HT1080 (cell line): Measurements from ENCODE around the gene LTBP3. TPM values are rescaled to one million over a fixed set of nuclear protein-coding genes. Genes with fewer than 3 reads are reported as not detected.

ENCODE experiments used
- DNase-seq: peaks from one replicate; pipeline ENCODE4 v3.0.0-alpha.2; 2015; ENCODE audit warnings: low read depth
- total RNA-seq: library from RNA; depleted of rRNA; stranded (reverse); fragments of >200 nt; shearing (Covaris generic); gene quantifications from 2 replicates; pipeline ENCODE4 v1.2.3, GENCODE V29; 2014

LTBP3 gene
- total RNA-seq, 1 experiment from 2014 or later = 6.5 TPM

DNA sequence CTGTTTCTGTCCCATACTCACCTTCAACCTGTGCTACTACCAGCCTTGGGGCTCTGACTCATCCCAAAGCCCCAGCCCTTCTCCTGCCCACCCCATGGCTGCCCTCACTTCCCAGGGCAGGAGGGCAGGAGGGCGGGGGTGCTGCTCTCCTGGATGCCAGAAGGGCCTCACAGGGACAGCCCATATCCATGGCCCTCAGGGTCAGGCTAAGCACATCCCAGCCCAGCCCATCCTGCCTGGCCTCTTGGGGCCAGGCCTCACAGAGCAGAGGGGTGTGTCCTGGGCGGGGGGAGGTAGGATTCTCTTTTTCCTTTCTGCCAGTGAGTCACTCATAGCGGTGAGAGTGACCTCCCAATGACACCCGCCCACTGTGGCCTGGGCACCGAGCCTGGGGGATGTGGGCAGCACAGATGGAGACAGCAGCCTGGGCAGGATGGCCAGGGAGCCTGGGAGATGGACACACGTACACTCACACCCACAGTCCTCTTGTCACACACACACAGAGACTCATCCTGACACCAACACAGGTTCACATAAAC lies 2.4 kb downstream of the LTBP3 start:
- peak; percentile 97 for DNase-seq

DNA sequence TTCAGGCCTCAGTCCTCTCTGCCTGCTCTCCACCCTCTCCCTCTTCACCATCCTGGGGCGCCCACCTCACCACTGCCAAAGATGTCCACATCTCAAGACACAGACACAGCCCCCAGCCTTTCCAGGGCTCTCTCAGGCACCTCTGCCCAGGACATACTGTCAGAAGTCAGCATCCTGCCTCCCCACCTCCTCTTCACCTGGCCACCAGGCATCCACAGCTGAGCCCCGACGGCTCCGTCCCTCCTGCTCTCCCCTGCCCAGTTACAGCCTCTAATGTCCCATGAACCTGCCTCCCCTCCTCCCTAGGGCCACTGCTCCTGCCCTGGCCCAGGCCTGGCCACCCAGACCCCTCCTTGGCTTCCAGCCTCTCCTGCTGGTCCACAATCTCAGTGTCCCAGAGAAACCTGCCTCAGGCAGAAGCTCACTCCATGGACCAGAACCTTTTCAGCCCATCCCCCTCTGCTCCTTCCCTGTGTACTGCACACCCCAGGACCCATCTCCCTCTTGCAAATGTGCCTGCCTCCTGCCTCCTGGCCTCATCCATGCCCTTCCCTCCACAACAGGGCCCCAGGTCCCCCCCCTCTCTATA lies 3.2 kb downstream of the LTBP3 start:
- no peak for DNase-seq

DNA sequence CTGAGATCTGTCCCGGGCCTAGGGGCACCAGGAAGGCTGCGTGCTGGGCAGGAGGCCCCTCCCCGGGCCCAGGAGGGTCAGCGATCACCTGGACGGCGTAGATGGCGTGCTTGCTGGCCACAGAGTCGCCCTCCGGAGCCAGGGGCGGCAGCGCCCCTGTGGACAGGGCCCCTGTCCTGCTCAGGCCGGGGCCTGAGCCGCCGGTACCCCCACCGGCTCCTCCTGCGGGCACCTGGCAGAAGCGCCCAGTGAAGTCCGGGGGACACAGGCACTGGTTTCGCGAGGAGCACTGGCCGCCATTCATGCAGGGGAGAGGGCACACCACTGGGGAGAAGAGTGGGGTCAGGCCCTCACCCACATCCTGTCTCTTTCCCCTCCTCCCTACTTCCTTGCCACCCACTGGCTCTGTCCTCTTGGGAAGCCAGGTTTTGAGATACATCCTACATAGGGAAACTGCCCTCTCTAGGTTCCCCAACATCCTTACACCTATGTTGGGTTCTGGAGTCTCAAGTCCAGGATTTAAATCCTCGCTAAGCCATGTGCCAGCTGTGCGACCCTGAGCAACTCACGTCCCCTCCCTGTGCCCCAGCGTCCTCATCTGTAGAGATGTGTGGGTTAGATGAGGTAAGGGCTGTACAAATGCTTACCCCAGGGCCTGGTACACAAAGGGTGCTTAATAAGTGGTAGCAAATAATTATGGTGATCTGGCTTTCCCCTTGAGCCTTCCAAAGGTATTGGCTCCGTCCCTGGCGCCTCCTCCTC lies 3.9 kb downstream of the LTBP3 start:
- no peak for DNase-seq

DNA sequence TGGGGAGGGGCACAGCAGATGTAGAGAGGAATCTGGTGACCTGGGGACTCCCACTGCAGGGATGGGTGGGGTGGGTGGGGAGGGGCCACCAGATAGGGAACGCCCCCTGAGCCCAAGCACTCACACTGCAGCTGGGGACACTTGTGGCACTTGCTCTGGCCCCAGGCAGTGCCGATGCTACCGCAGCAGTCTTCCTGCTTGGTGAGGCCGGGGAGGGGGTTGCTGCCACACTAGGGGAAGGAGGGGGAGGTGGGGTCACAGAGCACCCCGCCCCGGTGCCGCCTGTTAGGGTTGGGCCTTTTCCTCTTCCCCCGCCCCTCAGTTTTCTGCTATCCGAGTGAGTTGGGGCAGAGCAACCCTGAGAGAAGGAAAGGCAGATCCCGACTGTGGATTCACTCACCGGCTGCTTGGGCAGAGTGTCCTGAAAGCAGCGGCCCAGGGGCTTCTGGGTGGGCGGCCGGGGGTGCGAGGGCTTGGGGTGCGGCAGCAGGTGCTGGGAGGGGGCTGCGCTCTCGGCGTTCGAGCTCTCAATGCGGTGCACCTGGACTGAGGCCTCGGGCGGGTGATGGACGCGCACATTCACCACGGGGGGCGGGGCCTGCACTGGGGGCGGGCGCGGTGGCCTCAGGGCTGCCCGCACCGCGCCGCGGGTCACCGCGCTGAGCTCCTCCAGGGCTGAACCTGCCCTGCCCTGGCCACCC lies 4.7 kb downstream of the LTBP3 start:
- DNase-seq = no peak

DNA sequence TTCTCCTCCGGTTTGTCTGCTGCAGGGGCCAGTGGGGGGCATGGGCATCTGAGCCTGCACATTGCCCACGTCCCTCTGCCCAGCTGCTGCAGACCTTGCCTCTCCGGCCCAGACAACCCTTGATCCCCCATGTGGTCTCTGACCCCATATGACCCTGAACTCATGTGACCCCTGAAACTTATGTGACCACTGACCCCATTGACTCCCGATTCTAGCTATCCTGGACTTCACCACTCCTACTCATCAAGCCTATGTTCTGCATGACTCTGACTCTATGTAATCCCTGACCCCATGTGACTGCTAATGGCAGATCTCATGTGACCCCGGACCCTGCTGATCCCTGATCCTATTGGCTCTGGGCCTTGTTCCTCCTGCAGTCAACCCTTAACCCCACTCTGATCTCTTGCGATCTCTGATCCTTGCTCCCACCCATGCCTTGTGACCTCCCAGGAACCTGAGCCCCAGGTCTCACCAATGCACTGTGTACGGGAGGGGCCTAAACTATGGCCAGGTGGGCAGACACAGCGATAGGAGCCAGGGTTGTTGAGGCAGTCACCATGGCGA lies 5.7 kb downstream of the LTBP3 start:
- no peak for DNase-seq

DNA sequence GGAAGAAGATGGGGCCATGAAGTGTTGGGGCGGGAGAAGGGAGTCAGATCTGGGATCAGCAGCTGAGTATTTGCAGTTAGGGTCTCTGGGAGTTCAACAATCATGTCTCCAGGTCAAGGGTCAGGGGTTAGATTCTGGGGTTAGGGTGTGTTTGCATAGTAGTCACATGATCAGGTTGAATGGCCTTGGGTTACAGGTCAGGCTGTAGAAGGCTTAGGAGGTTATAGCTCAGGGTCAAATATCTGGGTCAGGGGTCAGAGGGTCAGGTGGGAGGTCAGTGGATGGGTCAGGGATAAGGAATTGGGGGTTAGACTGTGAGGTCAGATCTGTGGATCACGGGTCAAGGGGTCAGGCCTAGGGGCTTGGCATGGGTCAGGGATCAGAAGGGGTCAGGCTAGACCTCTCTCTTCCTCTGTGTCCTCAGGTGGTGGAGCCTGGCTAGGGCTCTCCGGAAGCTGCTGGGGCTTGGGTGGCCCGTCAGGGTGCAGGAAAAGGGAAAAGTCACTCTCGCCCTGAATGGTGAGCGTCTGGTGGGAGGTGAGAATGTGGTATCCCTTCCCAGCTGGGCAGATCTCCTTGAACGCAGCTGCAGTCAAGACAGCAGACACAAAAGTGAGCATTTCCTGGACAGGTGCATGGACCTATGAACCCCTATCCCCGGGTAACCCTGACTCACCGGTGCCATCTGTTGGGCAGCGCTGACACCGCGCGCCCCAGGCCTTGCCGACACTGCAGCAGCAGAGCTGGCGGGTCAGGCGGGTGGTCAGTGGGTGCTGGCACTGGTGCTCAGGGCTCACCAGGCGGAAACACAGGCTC lies 6.4 kb downstream of the LTBP3 start:
- DNase-seq = peak; percentile 40

DNA sequence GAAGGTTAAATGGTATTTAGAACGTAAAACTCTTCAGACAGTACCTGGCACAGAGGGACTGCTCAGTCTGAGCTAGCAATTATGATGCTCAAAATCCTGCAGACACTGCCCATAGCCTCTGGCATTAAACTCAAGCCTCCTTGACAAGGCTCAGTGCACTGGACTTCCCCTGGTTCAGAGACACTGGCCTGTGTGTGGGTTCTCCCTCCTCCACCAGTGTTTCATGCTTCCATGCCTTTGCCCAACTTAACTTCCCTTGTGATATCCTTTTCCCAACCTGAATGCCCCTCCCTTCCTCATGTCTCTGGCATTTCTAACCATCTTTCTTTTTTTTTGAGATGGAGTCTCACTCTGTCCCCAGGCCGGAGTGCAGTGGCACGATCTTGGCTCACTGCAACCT lies 9.1 kb downstream of the LTBP3 start:
- DNase-seq = no peak

DNA sequence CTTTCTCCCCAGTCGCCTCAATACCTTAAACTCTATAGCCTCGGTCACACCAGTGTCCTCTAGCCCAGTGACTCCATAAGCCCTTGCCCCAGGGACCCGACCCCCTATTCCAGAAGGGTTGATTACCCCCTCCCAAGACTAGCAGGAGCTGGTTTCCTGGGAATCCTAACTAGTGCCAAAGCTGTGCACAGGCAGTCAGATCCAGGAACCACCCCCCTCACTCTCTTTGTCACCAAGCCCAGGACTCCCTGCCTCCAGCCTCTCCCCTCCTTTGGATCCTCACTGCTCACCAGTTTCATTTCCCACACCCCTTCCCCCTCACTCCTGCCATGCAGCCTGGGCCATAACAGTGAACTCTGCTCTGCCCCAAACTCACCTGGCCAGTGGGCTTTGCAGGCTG lies 9.8 kb downstream of the LTBP3 start:
- DNase-seq = no peak

DNA sequence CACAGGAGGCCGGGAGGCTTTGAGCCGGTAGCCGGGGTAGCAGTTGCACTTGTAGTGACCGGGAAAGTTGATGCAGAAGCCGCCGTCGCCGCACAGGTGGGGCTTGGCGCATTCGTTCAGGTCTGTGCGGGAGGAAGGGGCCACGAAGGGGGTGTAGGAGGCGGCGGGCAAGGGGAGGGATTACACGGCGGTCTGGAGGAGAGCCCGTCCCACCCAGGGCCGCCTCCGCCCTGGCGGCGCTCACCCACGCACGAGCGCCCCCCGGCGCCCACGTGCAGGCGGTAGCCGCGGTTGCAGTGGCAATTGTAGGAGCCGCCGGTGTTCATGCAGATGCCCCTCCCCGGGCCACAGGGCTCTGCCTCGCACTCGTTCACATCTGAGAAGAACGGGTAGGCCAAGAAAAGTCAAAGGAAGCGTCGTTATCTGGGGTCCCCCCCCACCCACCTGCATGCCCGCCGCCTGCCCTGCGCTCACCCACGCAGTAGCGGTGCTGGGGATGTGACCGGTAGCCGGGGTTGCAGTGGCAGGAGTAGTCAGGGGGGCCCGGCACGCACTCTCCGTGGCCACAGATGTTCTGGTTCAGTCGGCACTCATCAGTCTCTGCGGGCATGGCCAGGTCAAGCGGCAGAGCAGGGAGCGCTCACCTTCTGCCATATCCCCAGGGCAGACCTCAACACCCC lies 10.6 kb downstream of the LTBP3 start:
- no peak for DNase-seq

DNA sequence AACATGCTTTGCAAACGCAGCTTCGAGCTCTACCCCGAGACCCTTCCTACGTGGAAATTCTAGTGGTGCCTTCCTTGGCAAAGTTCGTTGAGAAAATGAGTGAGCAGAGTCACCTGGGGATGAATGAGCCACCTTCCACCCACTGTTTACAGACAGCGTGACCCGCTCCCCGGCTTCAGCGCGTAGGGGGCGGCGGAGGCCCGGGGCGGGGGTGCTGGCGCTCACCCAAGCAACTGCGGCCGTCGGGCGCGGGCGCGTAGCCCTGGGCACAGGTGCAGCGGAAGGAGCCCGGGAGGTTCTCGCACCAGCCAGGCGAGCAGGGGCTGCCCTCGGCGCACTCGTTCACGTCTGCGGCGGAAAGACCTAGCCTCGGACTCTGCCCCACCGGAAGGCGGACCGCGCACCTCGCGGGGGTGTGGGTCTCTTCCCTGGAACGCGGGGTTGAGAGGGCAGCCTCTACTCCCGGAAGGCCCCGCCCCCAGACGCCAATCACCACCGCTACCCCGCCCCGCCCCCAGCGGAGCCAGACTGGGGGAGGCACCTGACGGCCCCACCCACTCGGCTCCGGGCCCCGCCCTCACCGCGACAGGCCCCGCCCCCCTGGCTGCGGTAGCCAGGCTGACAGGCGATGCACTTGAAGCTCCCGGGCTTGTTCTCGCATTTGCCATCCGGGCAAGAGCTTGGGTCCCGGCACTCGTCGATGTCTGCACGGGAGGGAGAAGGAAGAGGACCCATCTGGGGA lies 11.8 kb downstream of the LTBP3 start:
- DNase-seq = no peak

DNA sequence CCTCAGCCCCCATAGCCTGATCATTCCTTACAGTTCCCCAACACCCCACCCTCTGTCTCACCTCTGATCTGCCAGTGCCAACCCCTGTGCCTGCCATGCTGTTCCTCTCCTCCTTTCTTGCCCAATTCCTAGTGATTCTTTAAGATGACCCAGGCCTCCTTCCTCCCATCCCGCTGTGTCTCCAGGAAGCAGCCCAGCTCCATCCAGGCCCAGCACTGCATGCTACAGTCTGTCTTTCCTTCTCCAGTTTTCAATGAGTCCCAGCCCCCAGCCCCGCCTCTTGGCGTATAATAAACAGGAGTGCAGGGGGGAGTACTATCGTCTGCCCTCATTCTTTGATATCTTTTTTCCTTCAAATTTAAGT lies 12.3 kb downstream of the LTBP3 start:
- DNase-seq = no peak

DNA sequence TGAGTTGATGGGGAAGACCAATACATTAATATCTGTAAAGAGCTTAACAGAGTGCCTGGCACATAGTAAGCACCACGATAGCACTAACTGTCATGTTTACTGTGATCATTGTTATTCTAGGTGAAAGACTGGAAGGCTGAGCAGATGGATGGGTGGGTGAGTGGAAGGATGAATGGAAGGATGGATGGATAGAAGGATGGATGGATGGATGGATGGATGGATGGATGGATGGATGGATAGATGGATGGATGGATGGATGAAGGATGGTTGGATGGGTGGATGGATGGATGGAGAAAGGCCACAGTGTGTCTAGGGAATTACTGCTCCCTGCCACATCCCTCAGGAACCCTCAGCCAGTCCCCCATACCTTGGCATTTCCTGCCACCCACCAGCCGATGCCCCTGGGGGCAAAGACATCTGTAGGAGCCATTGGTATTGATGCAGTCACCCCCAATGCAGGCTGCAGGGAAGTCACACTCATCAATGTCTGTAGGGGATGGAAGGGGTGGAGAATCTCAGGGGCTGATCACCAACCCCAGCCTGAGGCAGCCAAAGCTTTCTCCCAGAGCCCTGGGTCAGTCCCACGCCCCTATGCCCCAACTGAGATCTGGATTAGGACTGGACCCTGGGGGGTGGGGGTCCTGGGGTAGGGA lies 15.3 kb downstream of the LTBP3 start:
- DNase-seq = no peak

DNA sequence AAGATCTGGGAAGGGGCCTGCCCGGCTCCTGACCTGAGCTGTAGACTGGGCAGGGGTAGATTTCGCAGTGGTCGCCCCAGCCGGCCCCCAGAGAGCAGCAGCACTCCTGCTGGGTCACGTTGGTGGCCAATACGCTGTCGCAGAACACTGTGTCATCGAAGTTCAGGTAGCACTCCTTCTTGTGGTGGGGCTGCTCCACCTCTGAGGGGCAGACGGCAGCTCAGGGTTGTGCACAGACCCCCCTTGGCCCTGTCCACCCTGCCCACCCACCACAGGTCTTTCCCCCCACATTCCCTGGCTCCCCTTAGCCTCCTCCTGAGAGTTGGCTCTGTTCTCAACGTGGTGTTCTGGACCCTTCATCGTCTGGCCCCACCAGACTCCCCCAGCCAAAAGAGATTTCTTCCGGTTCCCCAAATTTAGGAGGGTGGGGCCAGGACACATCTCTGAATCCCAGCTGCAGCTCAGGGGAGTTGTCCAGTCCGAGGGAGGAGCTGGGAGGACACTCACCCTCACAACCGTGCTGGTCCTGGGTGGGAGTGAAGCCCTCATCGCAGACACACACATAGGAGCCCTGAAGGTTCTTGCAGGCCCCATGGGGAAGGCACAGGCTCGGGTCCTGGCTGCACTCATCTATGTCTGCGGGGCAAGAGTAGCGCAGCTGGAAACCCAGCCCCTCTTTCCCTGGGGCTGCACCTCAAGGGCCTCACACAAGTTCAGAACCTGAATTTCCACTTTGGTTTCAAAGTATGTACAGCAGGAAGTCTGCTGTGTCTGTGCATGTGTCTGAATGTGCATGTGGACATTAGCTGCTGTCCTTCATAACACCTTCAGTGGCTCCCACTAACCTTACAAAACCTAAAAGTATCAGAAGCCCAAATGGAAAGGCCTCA lies 16.8 kb downstream of the LTBP3 start:
- no peak for DNase-seq

DNA sequence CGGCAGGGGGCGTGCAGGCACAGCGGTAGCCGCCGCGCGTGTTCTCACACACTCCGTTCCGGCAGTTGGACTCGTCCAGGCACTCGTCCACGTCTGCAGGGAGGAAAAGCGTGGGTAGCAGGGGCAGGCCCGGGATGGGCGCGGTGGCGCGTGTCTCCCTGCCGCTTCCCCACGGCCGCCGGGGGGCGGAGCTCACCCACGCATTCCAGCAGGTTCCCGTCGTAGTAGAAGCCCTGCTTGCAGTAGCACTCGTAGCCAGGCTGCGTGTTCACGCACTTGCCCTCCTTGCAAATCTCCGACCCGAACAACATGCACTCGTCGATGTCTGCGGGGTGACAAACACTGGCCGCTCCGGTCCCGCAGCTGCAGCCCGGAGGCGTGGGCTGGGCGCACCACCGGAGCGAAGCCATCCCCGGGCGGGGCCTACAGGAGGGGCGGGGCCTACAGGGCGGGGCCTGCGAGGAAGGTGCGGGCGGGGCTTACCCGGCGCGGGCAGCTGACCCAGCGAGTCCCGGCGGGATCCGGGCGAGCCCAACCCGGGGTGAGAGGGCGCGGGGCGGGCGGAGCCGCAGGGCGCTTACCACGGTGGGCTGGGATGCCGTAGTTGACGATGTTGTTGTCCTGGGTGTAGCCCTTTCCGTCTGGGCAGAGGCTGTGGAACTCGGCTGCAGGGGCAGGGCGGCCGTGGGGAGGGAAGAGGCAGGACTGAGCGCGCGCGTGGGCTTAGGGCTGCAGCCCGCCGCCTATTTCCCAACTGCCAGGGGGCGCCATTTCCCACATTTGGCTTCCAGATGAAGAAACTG lies 17.7 kb downstream of the LTBP3 start:
- peak; percentile 41 for DNase-seq

DNA sequence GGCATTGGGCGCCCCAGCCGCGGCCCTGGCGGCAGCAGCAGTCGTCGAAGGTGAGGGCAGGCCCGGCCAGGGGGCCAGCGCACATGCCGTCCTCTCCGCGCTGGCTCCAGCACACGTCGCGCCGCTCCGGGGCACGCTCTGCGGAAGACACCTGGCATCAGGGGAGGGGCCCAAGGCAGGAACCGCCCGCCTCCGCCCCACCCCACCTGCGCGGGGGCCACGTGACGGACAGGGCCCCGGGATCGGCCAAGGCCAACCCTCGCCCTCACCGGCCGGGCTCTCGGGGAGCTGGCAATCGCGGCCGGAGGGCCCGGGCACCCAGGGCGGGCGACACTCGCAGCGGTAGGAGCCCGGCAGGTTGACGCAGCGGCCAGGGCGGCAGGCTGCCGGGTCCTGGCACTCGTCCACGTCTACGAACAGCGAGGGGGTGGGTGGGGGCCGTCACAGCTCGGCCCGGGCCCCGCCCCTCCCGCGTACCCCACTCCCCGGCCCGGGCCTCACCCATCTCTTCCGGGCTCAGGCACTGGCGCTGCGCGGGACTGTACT lies 18.3 kb downstream of the LTBP3 start:
- DNase-seq = no peak

DNA sequence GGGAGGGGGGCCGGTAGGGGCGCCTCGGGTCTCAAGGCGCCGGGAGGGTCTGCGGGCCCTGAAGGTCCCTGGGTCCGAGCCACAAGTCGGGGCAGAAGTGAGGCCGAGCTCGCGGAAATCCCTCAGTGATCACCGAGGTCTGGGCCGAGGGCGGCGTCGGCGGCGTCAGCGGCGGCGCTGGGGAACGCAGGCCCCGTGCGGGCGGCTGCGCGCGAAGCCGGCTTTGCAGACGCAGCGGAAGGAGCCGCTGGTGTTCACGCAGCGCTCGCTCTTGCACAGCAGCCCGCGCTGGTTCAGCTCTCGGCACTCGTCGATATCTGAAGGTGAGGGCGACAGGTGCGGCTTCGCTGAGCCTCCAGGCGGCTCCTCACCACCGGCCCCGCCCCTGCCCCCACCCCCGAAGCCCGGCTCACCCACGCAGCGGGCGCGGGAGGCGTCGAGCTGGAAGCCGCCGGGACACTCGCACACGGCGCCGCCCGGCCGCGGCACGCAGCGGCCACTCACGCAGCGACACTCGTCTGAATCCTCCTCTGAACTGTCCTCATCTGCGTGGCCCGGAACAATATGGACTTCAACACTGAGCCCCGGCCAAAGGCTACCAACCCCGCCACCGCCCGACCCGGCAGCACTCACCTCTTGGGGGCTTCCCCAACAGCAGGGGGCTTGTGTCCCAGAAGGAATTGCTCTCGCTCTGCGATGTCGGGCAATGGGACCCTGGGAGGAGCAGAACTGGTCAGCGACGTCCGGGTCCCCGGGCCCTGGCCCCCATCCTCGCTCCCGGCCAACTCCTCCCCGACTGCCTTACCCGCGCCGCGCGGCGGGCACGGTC lies 19.0 kb downstream of the LTBP3 start:
- DNase-seq = no peak
